ENCODE results near the gene SLC16A6.

The SLC16A6 gene

DNA sequence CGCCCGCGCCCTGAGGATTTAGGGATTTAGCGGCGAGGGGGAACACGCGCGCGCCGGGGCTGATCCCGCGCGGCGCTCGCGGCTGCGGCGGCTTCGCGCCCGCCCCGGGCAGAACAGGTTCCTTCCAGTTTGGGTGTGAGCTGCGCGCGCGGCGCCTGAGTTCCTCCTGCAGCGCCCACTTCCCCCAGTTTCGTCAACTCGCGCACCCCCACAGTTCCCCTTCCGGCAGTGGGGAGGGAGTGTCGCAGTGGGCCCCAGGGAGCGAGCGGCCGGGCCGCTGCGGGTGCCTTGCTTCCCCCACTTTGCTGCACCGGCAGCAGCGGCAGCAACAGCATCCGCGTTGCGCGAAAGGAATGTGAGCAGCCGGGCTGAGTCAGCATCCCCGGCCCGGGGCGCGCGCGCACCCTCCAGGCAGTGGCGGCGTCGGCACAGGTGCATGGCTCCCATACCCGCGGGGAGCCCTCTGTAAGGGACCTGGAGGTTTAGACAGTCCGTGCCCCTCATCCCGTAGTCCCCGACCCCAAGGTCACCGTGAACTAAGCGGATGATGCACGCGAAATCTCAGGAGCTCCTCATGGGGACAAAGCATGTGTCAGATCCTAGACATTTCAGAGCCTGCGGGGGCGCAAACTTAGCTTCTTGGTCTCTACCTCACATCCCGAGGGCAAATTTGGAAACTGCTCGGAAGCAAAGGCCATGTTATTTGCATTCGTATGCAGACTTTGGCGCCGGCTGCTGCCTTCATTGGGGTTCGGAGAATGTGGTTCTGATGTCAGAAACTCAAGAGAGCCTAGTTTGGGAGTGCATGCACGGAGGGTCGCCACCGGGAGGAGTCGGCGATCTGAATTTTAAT lies 1.1 kb upstream of the SLC16A6 start:
- Histone ChIP-seq H3K4me1 (peaks cover 0 to 28% (median 22%) of the 10 kb centered on the region in 4 donors), H3K27ac (peak overlapping the region in 1 of 2 donors; percentile 40), H3K9me3 (no peaks in the 10 kb centered on the region), H3K4me3 (peak overlapping the region; percentile 47 to 66), H3K36me3 (no peaks in the 10 kb centered on the region), H3K27me3 (peaks cover 0 to 47% of the 10 kb centered on the region in 2 donors)
- peak; percentile 72 to 84 for DNase-seq
- TF ChIP-seq, protein P1, sequence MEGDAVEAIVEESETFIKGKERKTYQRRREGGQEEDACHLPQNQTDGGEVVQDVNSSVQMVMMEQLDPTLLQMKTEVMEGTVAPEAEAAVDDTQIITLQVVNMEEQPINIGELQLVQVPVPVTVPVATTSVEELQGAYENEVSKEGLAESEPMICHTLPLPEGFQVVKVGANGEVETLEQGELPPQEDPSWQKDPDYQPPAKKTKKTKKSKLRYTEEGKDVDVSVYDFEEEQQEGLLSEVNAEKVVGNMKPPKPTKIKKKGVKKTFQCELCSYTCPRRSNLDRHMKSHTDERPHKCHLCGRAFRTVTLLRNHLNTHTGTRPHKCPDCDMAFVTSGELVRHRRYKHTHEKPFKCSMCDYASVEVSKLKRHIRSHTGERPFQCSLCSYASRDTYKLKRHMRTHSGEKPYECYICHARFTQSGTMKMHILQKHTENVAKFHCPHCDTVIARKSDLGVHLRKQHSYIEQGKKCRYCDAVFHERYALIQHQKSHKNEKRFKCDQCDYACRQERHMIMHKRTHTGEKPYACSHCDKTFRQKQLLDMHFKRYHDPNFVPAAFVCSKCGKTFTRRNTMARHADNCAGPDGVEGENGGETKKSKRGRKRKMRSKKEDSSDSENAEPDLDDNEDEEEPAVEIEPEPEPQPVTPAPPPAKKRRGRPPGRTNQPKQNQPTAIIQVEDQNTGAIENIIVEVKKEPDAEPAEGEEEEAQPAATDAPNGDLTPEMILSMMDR (IDR thresholded peaks at IDR 0.05): no peak
- intact Hi-C loops (cut with DNase I; ENCODE audit: low total_unique reads): no loop called here

DNA sequence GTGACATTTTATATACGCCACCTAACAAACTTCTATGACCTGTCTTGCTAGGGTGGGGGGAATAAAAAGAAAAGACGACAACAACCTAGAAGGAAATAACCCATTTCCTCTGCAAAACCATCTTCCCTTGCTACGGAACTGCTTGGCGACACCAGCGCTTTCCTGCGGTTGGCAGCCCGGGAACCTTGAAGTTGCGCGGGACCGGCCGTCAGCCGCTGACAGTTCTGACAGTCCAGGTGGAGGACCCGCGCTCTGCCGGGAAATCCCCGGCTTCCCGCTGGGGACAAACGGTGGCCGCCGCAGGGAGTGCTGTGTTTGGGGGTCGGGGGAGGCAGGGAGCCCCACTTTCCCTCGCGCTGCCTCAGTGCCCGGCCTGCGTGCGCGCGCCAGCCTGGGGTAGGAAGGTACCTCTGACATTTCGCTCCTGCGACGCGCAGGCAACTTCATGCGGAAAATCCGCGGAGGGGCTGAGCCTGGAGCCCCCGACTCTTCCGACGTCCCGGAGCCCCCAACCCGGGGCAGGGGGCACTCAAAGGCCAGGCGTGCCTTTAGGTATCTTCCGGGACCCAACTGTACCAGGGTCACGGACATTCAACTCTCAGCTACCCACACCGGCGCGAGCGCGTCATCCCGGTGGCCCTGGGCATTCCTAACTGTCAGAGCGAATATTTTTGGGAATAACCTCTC lies 516 bp downstream of the SLC16A6 start:
- TF ChIP-seq, protein P1 (IDR thresholded peaks at IDR 0.05): no peak
- Histone ChIP-seq H3K27me3 (peaks cover 0 to 42% of the 10 kb centered on the region in 2 donors), H3K27ac (no peak overlapping the region), H3K4me1 (peaks cover 0 to 28% (median 22%) of the 10 kb centered on the region in 4 donors), H3K9me3 (no peaks in the 10 kb centered on the region), H3K4me3 (peak overlapping the region; percentile 47 to 66), H3K36me3 (no peaks in the 10 kb centered on the region)
- intact Hi-C loops (cut with DNase I; ENCODE audit: low total_unique reads): no loop called here
- DNase-seq: no peak

DNA sequence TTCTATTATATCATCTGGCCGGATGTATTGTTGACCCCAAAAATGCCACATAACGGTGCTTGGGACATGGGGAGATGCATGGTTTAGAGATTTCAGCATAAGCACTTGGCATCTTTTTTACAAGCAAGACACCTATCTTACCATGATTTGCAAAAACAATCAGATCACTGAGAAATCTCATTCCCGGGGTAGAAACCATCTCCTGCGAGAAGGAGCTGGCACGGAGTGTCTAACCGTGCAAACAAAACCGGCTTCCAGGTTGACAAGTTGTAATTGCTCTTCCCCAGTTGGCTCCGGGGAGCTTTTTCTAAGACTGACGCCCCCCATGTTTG lies 1.0 kb downstream of the SLC16A6 start:
- no peak for DNase-seq
- Histone ChIP-seq H3K4me3 (peak overlapping the region; percentile 47 to 66), H3K9me3 (no peaks in the 10 kb centered on the region), H3K4me1 (peaks cover 0 to 28% (median 22%) of the 10 kb centered on the region in 4 donors), H3K36me3 (no peaks in the 10 kb centered on the region), H3K27ac (no peak overlapping the region), H3K27me3 (peaks cover 0 to 42% of the 10 kb centered on the region in 2 donors)
- intact Hi-C loops (cut with DNase I; ENCODE audit: low total_unique reads): no loop called here
- TF ChIP-seq, protein P1 (IDR thresholded peaks at IDR 0.05): no peak

DNA sequence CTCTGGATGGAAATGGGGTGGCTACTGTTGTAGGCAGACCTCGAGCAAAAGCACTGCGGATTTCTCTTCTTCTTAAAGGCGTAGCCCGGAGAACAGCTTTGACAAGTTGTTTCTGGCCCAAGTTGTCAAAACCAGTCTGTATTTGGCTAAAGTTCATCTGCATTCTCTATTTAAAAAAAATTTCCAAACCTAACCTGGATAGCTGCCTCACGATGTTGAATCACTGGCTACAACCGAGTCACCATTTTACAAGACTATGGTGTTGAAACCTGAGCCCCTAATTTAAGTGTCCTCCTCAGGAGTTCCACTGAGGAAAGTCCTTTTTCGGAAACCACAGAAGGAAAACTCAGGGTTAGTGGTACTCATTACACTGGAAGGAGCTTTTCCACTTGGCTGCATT lies 1.5 kb downstream of the SLC16A6 start:
- Histone ChIP-seq H3K27me3 (peaks cover 0 to 42% of the 10 kb centered on the region in 2 donors), H3K9me3 (no peaks in the 10 kb centered on the region), H3K4me1 (peaks cover 0 to 28% (median 22%) of the 10 kb centered on the region in 4 donors), H3K4me3 (no peak overlapping the region), H3K27ac (no peak overlapping the region), H3K36me3 (no peaks in the 10 kb centered on the region)
- DNase-seq: no peak
- intact Hi-C loops (cut with DNase I; ENCODE audit: low total_unique reads): no loop called here
- TF ChIP-seq, protein P1 (IDR thresholded peaks at IDR 0.05): no peak

DNA sequence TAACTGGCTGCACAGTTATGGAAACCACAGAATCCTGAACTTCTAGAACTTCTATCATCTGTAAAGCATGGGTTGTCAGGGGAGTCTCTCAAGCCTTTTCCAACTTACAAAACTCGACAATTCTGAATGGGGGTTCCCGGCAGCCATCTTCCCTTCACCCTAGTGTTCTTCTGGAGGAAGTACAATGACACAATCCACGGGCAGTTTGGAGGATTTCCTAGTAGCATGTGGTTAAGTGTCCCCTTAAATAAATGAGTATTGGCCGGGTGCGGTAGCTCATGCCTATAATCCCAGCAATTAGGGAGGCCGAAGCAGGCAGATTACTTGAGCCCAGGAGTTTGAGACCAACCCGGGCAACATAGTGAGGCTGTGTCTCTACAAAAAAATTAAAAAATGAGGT lies 2.1 kb downstream of the SLC16A6 start:
- no peak for DNase-seq
- Histone ChIP-seq H3K4me1 (peaks cover 0 to 28% (median 22%) of the 10 kb centered on the region in 4 donors), H3K36me3 (no peaks in the 10 kb centered on the region), H3K27me3 (peaks cover 0 to 35% of the 10 kb centered on the region in 2 donors), H3K27ac (no peak overlapping the region), H3K9me3 (no peaks in the 10 kb centered on the region), H3K4me3 (no peak overlapping the region)
- TF ChIP-seq, protein P1 (IDR thresholded peaks at IDR 0.05): no peak
- intact Hi-C loops (cut with DNase I; ENCODE audit: low total_unique reads): no loop called here

All from tibial artery (tissue), 4 donors.